Measurements from ENCODE around the gene RALB.

DNA sequence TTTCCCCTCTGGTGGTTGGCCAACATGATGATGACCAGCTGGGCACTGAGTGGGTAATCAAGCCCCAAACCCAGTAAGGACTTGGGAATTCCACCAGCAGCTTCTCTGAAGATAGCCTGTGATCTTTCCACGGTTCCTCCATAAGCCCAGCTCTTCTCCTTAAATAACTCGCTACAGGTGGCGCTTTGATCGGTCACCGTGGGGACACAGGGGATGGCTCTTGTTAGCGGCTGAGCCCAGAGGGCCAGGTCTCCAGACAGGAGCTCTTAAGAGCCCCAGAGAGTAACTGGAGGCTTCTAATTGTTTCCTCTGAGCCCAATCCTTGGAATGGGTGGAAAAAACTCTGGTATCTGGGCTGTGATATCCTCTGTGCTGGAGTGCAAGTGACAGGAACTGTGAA lies 79.7 kb downstream of the RALB start:
- TF ChIP-seq, protein P1, sequence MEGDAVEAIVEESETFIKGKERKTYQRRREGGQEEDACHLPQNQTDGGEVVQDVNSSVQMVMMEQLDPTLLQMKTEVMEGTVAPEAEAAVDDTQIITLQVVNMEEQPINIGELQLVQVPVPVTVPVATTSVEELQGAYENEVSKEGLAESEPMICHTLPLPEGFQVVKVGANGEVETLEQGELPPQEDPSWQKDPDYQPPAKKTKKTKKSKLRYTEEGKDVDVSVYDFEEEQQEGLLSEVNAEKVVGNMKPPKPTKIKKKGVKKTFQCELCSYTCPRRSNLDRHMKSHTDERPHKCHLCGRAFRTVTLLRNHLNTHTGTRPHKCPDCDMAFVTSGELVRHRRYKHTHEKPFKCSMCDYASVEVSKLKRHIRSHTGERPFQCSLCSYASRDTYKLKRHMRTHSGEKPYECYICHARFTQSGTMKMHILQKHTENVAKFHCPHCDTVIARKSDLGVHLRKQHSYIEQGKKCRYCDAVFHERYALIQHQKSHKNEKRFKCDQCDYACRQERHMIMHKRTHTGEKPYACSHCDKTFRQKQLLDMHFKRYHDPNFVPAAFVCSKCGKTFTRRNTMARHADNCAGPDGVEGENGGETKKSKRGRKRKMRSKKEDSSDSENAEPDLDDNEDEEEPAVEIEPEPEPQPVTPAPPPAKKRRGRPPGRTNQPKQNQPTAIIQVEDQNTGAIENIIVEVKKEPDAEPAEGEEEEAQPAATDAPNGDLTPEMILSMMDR (IDR thresholded peaks at IDR 0.05; ENCODE audit: borderline replicate concordance, extremely low read depth, low read length, poor library complexity, severe bottlenecking) = no peak
- no peak for TF ChIP-seq EZH2 (IDR thresholded peaks at IDR 0.05; ENCODE audit: borderline replicate concordance, low read depth, low read length, severe bottlenecking)
